Stimulated activated naive CD4-positive, alpha-beta T cell (primary cell): ENCODE data around the gene ZNF512B.
"Not testable (repeated sequence)": the region's sequence is repeated elsewhere in the genome, so short reads cannot be mapped to it uniquely, and the experiment has no call there.

Source experiments
- DNase-seq, 6 experiments: peaks; one replicate each; lab custom pipeline; 2025; lab: John Stamatoyannopoulos, UW

Gene ZNF512B

DNA sequence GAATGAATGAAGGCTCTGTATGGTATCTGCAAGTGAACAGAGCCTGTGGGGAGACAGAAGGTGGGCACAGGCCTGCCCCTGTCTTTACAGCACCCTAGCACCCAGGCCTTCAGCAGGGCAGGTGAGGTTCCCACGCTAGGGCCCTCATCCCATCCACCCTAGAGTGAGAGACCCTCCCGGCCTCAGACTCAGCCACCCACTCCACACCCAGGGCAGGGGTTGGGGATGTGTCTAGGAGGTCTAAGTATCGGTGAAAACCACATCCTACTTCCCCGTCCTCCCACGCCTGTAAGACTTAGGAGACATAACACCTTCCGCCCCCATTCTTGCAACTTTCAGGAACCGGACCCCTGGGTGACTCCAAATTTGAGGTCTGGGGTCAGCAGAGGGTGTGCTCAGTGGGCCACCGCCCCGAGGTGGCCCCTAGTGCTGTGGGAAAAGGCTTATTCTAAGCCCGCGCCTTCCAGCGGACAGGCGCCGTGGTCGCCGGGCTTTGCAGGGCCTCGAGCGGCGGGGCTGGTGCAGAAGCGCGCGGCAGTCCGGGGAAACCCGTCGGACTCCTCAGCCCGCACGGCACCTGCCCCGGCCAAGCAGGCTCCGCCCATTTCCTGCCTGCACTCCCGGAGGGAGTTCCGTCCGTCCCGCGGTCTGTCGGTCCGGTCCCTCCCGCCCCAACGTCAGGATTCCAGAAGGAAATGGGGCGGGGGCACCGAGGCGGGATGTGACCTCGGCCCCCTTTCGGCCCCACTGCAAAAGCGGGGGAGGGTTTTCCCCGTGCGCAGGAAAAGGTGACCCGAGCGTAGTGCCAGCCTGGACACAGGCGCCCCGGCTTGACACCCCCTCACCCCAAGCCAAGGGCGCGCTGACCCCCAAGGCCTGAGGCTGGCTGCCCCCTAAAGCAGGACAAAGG is 8.8 kb upstream of the ZNF512B start:
- DNase-seq: peak in 5 of 6 experiments; percentile 25 to 49 (median 30)

DNA sequence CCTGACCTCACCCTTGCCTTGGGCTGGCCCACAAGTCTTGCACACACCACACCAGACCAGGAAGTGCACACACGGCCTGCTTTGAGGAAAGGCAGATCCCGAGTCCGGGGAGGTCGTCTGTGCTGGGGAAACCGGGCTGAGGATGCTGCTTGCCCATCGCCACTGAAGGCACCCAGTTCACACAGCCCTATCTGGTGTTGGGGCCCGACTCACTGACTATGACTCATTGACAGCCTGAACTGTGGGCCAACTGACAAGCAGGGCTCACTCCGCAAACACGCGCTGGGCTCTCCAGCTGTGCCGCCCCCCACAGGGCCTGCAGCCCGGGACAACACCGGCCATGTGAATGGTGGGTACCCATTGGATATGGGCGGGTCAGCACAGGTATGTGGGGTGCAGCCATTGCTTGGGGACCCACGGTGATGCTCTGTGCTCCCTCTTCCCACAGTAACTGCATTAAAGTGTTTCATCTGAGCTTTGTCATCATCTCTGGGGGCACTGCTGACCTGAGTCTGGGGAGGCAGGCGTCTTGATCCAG is 8.1 kb upstream of the ZNF512B start:
- peak in 1 of 6 experiments; percentile 26 for DNase-seq

DNA sequence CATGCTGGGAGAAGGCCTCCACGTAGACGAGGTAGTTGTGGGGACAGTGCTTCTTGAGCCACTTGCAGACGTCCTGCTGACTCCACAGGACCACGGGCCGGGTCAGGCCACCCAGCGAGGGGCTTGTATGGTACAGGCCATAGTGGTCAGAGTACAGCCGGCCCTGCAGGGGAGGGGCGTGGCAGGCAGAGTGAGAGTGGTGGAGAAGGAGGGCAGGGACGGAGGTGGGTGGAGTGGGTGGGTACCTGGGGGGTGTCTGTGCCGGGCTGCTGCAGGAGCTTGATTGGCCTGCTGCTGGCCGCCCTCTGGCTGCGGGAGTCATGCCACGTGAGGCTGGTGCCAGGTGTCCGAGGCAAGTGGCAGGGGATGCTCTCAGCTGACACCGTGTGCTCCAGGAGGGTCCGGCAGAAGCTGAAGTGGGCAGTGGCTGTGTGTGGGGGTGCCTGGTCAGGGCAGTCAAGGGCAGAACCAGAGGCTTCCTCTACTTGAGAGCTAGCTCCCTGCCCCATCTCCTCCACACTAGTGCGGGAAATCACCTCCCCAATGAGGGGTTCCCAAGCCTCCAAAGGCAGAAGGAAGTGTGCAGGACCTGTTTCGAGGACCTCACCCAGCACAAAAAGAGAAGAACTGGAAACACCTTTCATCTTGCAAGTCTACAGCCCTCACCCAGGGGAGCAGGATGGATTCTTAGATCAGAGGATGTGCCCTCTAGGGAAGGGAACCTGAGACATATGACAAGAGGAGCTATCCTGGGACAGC is 7.4 kb upstream of the ZNF512B start:
- no peak for DNase-seq

DNA sequence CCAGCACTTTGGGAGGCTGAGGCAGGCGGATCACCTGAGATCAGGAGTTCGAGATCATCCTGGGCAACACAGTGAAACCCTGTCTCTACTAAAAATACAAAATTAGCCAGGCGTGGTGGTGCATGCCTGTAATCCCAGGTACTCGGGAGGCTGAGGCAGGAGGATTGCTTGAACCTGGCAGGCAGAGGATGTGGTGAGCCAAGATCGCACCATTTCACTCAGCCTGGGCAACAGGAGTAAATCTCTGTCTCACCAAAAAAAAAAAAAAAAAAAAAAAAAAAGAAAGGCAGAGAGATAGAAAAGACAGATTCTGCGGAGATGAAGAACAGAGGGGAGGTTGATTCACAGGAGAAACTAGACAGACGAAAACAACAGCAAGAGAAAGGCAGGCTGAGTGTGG is 6.8 kb upstream of the ZNF512B start:
- DNase-seq: peak in 1 of 6 experiments; percentile 23

DNA sequence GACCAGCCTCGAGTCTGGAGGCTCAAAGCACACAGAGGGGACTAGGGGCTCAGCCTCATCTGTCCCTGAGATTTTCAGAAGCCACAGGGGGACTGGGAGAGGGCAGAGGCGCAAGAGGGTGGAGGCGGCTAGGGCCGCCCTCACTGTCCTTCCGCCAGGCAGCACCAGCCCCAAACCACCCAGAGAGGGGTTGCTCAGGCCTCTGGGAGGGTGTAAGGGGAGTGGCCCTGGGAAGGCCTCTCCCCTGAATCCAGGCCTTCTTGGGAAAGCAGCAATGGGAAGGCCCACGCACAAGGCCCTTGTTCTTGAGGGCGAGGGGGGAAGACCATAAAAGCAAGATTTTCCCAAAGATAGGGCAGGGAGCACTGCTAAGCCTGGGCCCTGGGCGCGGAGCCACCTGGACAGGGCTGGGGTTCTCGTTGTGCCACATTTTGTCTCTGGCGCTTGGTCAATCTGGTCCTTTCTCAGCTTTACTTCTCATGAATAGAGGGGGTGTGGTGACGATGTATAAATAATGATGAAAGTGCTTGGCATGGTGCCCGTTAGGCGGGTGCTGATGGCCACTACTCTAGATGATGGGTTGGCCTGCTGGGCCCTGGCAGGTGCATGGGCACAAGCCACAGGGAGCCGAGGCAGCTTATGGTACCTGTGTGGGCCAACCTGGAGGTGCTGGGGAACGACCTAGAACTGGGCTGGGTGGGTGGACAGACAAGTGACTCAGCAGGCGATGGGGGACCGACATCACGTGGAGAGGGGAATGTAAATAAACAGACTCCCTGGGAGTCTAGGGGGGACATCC is 4.9 kb upstream of the ZNF512B start:
- DNase-seq: no peak

DNA sequence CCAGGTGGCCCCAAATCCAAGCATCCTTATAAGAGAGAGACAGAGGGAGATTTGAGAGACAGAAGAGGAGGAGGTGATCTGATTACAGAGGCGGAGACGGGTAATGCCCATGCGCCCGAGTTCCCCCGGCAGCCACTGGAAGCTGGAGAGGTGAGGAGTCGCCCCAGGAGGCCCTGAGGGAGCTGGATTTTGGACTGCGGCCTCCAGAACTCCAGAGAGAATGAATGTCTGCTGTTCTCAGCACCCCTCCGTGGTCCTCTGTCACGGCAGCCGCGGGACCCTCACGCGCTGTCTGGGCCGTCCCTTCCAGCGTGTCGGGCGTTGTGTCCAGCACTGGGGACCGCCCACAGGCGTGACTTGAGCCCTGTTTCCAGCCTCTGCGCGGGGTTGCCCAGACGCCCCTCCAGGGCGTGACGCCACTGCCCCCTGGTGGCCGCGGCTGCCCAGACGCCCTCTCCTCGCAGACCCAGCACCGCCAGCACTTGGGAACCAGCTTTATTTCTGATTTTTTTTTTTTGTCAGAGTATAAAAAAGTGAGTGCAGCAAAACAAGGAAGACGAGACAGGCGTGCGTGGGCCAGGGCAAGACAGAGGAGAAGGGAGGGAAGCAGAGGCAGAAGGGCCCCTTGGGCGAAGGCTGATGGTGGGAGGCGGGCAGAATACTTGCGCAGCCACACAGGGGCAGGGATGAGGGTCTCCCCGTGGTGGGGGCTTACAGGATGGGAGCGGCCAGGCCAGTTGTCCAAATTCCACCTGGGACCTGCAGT is 4.1 kb upstream of the ZNF512B start:
- peak; percentile 40 to 86 (median 74) for DNase-seq

DNA sequence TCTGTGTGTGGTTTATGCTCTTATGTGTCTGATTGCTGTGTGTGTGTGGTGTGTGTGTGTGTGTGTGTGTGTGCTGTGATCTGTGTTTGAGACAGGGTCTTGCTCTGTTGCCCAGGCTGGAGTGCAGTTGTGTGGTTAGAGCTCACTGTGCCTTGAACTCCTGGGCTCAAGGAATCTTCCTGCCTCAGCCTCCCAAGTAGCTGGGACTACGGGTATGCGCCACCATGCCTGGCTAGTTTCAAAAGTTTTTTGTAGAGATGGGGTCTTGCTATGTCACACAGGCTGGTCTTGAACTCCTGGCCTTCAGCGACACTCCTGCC is 3.4 kb upstream of the ZNF512B start:
- DNase-seq: no peak

DNA sequence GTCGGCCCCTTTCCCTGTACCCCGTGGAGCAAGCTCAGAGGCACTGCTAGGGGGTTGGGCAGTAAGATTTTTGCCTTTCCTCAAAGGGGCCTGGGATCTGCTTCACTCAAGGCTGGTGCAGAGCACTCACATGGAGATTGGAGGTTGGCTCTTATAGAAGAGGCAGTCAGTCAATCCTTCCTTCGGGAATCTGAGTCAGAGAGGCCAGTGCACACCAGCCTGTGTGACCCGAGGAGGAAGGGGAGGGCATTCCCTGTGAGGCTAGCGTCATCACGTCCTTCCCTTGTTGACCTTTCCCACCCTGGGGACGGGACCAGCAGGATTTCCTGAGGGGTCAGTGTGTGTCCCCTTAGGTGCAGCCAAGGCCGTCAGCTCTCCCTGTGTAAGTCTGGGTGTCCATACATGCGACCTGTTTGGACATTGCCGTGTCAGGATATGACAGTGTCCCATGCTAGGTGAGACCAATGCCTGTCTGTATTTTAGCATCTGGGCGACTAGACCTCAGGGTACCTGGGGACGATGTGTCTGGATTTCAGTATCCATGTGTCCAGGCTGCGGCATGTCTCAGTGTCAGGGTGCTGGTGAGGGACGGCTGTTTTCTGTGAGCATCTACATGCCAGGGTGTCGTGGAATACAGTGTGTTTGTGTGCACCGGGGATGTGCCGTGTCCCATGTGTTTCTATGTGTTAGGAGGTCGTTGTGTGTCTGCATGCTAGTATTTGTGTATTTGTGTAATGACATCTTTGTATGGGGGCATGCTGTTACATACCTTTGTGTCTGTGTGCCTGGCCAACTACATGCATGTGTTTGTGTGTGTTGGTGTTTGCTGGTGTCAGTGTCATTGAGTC is 2.8 kb upstream of the ZNF512B start:
- DNase-seq: no peak

DNA sequence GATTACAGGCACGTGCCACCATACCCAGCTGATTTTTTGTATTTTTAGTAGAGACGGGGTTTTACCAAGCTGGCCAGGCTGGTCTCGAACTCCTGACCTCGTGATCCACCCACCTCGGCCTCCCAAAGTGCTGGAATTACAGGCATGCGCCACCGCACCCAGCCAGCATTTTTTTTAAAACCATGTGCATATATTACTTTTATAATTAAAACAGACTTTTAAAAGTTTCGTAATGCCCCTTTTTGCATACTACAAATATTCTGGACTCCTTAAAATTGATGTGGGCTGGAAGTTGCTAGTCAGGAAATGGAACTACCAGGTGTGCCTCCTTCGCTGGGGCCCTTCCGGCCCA is 2.2 kb upstream of the ZNF512B start:
- DNase-seq: not testable (repeated sequence)

DNA sequence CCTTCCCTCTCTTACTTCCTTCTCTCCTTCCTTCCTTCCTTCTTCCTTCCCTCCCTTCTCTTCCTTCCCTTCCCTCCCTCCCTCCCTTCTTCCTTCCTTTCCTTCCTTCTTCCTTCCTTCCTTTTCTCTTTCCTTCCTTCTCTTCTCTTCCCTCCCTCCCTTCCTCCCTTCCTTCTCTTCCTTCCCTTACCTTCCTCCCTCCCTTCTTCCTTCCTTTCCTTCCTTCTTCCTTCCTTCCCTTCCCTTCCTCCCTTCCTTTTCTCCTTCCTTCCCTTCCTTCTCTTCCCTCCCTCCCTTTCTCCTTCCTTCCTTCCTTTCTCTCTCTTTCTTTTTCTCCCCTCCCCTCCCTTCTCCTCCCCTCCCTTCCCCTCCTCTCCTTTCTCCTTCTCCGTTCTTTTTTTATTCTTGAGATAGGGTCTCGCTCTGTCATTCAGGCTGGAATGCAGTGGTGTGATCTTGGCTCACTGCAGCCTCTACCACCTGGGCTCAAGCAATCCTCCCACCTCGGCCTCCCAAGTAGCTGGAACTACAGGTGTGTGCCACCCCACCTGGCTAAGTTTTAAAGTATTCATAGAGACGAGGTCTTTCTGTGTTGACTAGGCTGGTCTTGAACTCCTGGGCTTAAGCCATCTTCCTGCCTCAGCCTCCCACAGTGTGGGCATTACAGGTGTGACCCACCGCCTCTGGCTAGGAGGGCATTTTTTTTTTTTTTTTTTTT is 1.1 kb upstream of the ZNF512B start:
- DNase-seq: no peak

DNA sequence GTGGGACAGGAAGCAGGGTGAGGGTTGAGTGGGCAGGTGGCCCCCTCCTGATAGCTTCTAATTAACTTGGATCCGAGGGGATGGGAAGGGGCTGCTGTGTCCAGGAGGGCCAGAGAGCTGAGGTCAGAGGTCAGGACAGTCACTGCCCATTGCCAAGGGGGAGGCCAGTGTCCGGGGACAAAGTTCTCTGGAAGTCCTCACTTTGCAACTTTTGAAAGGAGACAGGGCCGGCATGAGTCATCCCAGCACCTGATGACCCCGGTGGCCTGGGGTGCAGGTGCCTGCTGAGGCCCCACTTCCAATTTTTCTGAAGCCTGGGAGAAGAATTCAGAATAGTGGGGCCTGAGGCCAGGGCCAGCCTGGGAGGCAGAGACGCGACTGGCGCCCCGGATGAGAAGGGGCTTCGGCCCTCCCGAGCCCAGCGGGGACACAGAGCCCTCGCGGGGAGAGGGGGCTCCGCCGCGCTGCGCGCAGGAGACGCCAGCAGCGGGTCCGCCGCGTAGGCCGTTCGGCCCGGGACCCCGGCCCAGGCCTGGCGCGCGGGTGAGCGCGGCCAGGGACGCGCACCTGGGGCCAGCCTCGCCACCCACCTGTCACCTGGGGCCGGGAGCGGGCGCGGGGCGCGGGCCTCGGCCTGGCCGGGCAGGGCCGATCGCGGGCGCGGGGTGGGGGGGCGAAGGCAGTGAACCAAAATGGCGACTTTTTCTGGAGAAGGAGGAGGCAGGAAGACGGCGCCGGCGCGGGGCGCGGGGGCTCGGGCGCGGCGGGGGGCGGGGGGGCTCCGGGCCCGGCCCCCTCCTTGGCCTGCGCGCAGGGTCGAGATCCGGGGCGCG is 586 bp downstream of the ZNF512B start:
- peak in 4 of 6 experiments; percentile 41 to 66 (median 50) for DNase-seq

DNA sequence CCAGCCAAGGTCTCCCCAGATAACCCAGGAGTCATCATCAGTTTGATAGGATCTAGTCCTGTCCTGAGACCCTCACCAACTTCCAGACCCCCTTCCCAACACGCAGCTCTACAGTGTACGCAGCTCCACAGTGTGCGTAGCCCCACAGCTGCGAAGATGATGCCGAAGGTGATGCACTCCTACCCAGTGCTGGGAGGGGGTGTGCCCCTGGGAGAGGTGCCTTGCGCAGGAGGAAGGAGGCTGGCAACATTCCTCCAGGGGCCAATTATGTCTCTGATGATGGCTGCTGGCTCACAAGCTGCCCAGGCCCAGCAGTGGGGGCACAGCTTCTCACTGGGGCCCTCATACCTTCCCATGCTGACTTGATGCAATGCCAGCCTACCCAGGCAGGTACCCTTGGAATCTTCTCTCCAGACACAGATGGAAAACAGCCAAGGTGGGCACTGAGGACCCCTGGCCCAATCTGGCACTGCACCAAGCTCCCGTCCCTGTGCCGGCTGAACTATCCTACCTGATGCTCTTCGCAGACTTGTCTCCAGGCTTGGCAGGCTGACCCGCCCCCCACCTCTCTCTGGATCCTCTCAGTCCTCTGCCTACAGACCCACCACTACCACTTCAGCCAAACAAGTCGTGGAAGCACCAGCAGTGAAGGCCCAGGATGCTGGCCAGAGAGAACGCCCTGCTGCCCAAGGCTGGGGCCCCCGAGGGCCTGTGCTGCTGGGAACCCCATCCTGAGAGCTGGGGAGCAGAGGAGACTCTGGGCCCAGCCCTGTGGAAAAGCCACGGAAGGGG is 1.4 kb downstream of the ZNF512B start:
- no peak for DNase-seq

DNA sequence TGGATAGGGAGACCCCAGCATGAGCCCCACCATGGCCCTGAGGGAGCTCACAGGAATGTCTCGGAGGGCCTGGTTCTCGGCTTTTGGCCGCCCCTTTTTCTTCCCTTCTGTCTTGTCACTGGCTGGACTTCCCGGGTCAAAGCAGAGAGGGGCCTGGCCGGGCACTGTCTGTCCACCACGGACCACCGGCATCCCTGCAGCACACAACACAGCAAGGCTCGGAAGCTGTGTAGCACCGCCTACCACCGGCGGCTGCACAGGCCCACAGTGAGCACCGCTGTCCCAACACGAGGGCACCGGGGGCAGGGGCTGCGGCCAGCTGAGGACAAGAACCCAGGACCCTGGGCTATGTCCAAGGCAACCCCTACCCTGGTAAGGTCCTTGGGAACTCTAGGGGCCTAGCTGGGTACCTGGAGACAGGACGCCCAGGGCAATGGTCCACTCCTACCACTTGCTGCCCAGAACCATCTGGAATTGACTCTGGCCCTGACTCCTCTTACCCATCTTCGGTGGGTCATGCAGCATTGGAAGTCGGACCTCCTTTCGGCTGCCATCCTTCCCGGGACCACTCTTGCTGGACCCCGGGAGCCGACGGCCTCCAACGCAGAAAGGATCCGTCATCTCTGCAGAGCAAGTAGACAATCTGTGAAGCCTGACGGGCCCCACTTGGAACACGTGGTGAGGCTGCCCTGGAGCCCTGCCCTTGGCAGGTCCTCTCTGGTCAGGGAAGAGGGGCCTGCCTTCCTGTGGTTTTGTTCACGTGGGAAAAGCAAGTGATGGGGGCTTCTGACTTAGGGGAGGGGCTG is 2.2 kb downstream of the ZNF512B start:
- no peak for DNase-seq

DNA sequence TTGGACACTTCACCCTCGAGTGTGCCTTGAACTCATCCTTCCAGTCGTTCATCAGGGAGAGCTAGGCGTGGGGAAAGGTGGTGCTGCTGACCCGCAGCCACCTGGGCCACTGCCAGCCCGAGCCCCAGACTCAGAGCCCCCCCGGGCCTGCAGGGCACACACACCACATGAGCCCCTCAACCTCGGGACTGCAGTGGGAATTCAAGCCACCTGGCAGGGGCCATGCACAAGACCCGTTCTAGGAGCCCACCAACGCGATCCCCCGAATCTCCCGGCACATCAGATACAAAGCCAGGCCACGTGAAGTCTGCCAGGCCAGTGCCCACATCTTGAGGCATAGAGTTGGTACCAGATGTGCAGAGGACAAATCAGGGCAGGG is 2.8 kb downstream of the ZNF512B start:
- DNase-seq: no peak

DNA sequence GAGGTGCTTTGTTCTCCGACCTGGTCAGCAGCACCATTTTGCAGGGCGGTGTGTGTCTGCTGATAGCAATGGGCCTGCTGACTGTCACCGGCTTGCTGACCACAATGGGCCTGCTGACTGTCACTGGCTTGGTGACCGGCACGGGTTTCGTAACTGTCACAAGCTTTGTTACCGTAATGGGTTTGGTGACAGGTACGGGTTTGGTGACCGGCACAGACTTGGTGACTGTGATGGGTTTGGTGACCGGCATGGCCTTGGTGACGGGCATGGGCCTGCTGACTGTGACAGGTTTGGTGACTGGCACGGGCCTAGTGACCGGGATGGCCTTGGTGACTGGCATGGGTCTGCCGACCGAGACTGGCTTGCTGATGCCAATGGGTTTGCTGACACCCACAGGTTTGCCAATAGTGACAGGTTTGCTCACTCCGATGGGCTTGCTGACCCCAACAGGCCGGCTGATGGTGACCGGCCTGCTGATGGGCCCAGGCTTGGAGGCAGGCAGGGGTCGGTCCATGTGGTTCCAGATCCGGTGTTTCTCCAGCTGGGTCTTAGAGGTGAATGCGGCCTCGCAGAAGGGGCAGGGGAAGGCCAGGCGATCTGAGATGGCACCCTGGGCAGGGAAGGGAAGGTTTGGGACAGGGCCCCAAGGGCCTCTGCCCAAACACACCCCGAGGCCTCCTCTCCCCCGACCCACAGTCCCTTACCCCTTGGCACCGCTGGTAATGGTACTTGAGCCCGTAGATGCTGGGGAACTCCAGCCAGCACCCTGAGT is 3.4 kb downstream of the ZNF512B start:
- DNase-seq: no peak

DNA sequence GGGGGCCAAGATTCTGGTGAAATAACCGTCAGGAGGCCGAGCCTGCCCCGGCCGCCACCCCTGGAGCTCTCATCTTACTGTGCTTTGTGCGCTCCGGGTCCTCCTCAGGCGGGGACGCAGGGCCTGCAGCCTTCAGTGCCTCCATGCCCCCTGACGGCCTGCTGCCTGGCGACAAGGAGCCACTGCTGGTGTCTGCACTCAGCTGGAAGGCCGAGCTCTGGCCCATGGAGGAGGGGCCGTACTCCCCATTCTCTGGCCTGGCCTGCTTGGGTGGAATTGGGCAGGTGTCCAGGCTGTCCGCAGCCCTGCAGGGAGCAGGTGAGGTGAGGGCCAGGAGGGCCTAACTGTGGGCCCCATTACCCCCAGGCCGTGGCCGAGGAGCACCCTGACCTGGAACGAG is 5.3 kb downstream of the ZNF512B start:
- DNase-seq: no peak
